ENCODE data around the gene BCL11B. TPM values are rescaled to one million over a fixed set of nuclear protein-coding genes. Genes with fewer than 3 reads are reported as not detected.
A peak's percentile ranks its signal among the peaks of the same experiment; 100 is the strongest.

The BCL11B gene
- total RNA-seq, 1 donor from 2014 or later, result 8.4 TPM

- DNase-seq (ENCODE audit: low spot score), result peak; percentile 41
Observed at GRCh38 chr14:99137001-99137700, 134.8 kb downstream of the BCL11B start.

- DNase-seq (ENCODE audit: low spot score), result peak; percentile 3
Observed at GRCh38 chr14:99136401-99136800, 135.6 kb downstream of the BCL11B start.

- DNase-seq (ENCODE audit: low spot score), result peak; percentile 15
Observed at GRCh38 chr14:99136047-99136400, 136.0 kb downstream of the BCL11B start.

GRCh38 chr14:99134516-99135046, 137.4 kb downstream of the BCL11B start:
- DNase-seq (ENCODE audit: low spot score), result peak; percentile 29

GRCh38 chr14:99133636-99134515, 138.1 kb downstream of the BCL11B start:
- DNase-seq (ENCODE audit: low spot score), result peak; percentile 62

GRCh38 chr14:99132821-99133635, 139.0 kb downstream of the BCL11B start:
- peak; percentile 20 for DNase-seq (ENCODE audit: low spot score)

- peak; percentile 23 for DNase-seq (ENCODE audit: low spot score)
Observed at GRCh38 chr14:99131632-99132271, 140.2 kb downstream of the BCL11B start.

- DNase-seq (ENCODE audit: low spot score), result peak; percentile 13
Observed at GRCh38 chr14:99129998-99130397, 142.0 kb downstream of the BCL11B start.

GRCh38 chr14:99129211-99129696, 142.7 kb downstream of the BCL11B start:
- peak; percentile 35 for DNase-seq (ENCODE audit: low spot score)

GRCh38 chr14:99128185-99128584, 143.8 kb downstream of the BCL11B start:
- peak; percentile 23 for DNase-seq (ENCODE audit: low spot score)

- peak; percentile 52 for DNase-seq (ENCODE audit: low spot score)
Observed at GRCh38 chr14:99127651-99128167, 144.3 kb downstream of the BCL11B start.

GRCh38 chr14:99125616-99126431, 146.2 kb downstream of the BCL11B start:
- peak; percentile 23 for DNase-seq (ENCODE audit: low spot score)

GRCh38 chr14:99125113-99125512, 146.9 kb downstream of the BCL11B start:
- peak; percentile 17 for DNase-seq (ENCODE audit: low spot score)

GRCh38 chr14:99124482-99125105, 147.4 kb downstream of the BCL11B start:
- DNase-seq (ENCODE audit: low spot score), result peak; percentile 15

- DNase-seq (ENCODE audit: low spot score), result peak; percentile 22
Observed at GRCh38 chr14:99123208-99123870, 148.7 kb downstream of the BCL11B start.

- DNase-seq (ENCODE audit: low spot score), result peak; percentile 4
Observed at GRCh38 chr14:99122521-99123125, 149.4 kb downstream of the BCL11B start.

GRCh38 chr14:99121319-99121875, 150.6 kb downstream of the BCL11B start:
- peak; percentile 36 for DNase-seq (ENCODE audit: low spot score)
